Panc1 (cell line): ENCODE results near the gene ADARB2.

ENCODE experiments used
- POLR2AphosphoS5 ChIP-seq: IDR thresholded peaks from 2 replicates; pipeline ENCODE4 v1.6.1; 2012; ENCODE audit warnings: mild to moderate bottlenecking, low read depth, low read length, moderate library complexity
- SIN3A ChIP-seq: IDR thresholded peaks from 2 replicates; pipeline ENCODE4 v1.6.1; 2012; ENCODE audit warnings: low read depth, mild to moderate bottlenecking, low read length, moderate library complexity, borderline replicate concordance; ENCODE audit not compliant: insufficient read depth
- TCF7L2 ChIP-seq: IDR thresholded peaks from 2 replicates; pipeline ENCODE4 v1.6.1; 2011; ENCODE audit warnings: mild to moderate bottlenecking, low read depth, low read length, inconsistent platforms
- TF ChIP-seq, protein P1 (sequence below): fragments of 450-650 bp; IDR thresholded peaks from 2 replicates; pipeline ENCODE4 v1.5.1; 2017; ENCODE audit warnings: mild to moderate bottlenecking
- TF ChIP-seq, protein P2 (sequence below), 2 experiments: IDR thresholded peaks; 2 replicates each; pipeline ENCODE4 v1.6.1; 2011 to 2012; ENCODE audit warnings: low read depth in 2 of 2, control low read depth in 1 of 2, low read length in 1 of 2, mild to moderate bottlenecking in 1 of 2, moderate library complexity in 1 of 2; ENCODE audit not compliant: insufficient read depth in 1 of 2

DNA sequence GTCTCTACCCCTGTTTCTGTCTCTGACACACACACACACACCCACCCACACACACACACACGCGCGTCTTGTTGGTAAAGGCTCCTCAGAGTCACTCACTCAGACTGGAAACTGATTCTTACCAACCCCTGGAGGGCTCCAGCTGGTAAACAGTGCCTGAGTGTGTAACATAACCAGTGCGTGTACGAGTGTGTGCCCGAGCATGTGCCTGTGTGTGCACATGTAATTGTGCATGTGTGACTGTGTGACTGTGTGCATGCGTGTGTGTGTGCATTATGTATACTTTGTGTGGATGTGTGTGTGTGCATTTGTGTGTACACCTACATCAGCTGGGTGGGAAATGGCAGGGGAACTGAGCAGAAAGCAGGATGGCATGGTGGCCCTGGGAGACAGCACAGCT lies 364.0 kb downstream of the ADARB2 start:
- TF ChIP-seq POLR2AphosphoS5 (no peak), TCF7L2 (no peak), SIN3A (no peak)
- TF ChIP-seq, protein P1, sequence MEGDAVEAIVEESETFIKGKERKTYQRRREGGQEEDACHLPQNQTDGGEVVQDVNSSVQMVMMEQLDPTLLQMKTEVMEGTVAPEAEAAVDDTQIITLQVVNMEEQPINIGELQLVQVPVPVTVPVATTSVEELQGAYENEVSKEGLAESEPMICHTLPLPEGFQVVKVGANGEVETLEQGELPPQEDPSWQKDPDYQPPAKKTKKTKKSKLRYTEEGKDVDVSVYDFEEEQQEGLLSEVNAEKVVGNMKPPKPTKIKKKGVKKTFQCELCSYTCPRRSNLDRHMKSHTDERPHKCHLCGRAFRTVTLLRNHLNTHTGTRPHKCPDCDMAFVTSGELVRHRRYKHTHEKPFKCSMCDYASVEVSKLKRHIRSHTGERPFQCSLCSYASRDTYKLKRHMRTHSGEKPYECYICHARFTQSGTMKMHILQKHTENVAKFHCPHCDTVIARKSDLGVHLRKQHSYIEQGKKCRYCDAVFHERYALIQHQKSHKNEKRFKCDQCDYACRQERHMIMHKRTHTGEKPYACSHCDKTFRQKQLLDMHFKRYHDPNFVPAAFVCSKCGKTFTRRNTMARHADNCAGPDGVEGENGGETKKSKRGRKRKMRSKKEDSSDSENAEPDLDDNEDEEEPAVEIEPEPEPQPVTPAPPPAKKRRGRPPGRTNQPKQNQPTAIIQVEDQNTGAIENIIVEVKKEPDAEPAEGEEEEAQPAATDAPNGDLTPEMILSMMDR: no peak
- TF ChIP-seq, protein P2, sequence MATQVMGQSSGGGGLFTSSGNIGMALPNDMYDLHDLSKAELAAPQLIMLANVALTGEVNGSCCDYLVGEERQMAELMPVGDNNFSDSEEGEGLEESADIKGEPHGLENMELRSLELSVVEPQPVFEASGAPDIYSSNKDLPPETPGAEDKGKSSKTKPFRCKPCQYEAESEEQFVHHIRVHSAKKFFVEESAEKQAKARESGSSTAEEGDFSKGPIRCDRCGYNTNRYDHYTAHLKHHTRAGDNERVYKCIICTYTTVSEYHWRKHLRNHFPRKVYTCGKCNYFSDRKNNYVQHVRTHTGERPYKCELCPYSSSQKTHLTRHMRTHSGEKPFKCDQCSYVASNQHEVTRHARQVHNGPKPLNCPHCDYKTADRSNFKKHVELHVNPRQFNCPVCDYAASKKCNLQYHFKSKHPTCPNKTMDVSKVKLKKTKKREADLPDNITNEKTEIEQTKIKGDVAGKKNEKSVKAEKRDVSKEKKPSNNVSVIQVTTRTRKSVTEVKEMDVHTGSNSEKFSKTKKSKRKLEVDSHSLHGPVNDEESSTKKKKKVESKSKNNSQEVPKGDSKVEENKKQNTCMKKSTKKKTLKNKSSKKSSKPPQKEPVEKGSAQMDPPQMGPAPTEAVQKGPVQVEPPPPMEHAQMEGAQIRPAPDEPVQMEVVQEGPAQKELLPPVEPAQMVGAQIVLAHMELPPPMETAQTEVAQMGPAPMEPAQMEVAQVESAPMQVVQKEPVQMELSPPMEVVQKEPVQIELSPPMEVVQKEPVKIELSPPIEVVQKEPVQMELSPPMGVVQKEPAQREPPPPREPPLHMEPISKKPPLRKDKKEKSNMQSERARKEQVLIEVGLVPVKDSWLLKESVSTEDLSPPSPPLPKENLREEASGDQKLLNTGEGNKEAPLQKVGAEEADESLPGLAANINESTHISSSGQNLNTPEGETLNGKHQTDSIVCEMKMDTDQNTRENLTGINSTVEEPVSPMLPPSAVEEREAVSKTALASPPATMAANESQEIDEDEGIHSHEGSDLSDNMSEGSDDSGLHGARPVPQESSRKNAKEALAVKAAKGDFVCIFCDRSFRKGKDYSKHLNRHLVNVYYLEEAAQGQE (IDR thresholded peaks at IDR 0.05; ENCODE audit: insufficient read depth in 1 of 2, low read depth in 2 of 2, low read length in 1 of 2): no peak
